HG03039 (cell line): ENCODE results near the gene TNFRSF6B.
"Not testable (repeated sequence)": the region's sequence is repeated elsewhere in the genome, so short reads cannot be mapped to it uniquely, and the experiment has no call there.

Experiments used
- ATAC-seq: cut with Tn5 transposase; IDR thresholded peaks from one replicate; pipeline ENCODE4 v1.9.1; 2021; ENCODE audit warnings: mild to moderate bottlenecking, moderate library complexity; ENCODE audit not compliant: unreplicated experiment

Gene TNFRSF6B

GRCh38 chr20:63661959-63662812, 34.3 kb upstream of the TNFRSF6B start:
- ATAC-seq, result no peak

DNA sequence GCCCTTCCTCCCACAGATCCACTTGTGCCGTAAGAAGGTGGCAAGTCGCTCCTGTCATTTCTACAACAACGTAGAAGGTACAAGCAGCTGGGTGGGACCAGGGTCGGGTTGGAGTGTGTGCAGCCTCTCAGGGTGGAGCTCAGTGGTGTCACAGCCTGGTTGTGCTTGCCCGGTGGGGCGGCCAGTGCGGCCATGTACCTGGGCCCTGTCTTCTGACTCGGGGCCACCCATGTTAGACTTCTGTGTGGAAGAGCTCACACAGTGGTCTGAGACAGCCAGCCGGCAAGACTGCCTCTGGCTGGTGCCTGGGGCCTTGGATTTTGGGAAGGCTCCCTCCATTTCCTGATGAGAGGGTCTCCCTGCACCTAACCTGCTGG, 33.7 kb upstream of the TNFRSF6B start:
- ATAC-seq, result no peak

DNA sequence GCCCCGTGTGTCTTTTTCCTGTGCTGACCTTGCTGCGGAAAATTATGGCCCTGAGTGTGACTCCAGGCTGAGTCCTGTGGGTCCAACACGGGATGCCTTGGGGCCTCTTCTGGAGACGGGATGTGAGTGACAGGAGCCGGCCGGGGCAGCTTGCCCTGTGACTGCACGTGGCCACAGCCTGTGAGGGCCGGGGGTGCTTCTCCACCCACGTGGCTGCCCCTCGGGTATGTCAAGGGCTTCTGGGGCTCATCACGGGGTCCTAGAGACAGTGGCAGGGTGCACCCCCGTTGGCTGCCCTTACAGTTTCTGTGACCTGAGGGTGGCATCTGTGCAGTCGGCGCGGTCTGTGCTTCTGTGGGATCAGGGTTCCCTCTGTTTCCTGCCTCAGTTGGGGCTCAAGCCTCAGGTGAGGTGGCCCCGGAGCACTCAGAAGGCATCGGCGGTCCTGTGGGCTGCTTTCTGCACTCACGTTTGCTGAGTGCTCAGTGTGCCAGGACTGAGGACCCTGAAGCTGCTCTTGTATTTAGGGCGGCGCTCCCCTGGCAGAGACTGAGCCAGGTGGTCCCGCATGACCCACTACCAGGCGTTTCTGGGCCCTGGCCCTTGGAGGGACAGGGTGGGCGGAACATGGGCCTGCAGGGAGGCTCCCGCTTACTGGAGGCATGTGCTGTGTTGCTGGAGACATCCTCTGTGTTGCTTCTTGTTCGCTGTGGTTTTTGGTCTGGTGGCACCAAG, 33.0 kb upstream of the TNFRSF6B start:
- ATAC-seq, result no peak

- ATAC-seq, result no peak
Observed at GRCh38 chr20:63664143-63664851, 32.2 kb upstream of the TNFRSF6B start.

DNA sequence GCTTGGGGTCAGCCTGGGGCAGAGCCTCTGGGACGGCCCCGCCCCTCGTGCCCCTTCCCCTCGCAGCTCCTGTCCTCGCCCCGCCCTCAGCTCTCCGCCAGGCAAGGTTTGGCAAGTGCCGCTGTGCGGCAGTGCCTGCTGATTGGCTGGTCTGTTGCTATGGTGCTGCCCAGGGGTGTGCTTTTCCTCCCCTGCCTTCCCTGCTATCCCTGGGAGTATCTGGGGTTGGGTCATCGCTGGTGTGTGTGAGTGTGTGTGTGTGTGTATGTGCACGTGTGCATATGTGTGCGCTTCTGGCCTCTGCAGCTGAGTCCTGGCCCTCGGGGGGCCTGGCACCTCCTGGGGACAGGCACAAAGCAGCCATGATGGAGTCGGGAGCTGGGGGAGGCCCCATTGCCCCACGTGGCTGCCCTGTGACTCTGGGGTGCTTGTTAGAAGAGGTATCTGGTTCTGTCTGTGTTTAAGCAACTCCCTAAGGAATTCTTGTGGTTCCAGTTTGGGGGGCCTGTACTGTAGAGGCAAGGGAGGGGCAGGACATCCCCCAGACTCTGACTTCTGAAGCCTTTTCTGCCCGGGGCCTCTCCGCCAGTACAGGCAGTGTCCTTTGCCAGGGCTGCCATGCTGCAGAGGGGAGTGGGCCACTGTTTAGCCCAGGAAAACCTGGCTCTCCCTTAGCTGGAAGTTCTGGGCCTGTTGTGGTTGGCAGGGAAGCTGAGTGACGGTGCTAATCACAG, 31.4 kb upstream of the TNFRSF6B start:
- no peak for ATAC-seq

DNA sequence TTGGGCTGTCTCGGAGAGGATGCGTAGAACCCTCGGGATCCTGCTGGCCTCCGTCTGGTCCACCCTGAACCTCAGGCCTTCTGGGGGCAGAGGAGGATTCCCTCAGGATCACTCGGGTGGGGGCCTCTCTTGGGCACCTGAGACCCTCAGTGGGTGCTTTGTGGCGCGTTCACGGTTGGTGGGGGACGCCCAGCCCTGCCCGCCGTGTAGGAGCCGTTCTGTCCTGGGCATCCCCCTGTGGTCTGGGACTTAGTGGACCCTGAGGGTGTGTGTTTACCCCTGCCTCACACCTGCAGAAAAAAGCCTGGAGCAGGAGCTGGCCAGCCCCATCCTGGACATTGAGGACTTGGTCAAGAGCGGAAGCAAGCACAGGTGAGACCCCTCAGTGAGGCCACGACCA, 30.7 kb upstream of the TNFRSF6B start:
- no peak for ATAC-seq

DNA sequence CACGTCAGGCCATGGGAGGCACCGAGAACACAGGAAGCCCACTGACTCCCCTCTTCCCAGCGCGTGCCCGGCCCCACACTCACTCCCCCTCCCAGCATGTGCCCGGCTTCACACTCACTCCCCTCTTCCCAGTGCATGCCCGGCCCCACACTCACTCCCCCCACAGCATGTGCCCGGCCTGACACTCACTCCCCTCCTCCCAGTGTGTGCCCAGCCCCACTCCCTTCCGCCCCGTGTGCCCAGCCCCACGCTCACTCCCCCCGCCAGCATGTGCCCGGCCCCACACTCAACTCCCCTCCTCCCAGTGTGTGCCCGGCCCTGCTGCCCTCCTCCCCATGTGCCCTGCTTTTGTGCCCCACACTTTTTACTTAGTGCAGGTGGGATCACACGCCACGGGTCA, 28.6 kb upstream of the TNFRSF6B start:
- no peak for ATAC-seq

GRCh38 chr20:63668351-63668750, 28.1 kb upstream of the TNFRSF6B start:
- no peak for ATAC-seq

GRCh38 chr20:63671695-63672094, 24.8 kb upstream of the TNFRSF6B start:
- ATAC-seq, result not testable (repeated sequence)

GRCh38 chr20:63672666-63673065, 23.8 kb upstream of the TNFRSF6B start:
- no peak for ATAC-seq

DNA sequence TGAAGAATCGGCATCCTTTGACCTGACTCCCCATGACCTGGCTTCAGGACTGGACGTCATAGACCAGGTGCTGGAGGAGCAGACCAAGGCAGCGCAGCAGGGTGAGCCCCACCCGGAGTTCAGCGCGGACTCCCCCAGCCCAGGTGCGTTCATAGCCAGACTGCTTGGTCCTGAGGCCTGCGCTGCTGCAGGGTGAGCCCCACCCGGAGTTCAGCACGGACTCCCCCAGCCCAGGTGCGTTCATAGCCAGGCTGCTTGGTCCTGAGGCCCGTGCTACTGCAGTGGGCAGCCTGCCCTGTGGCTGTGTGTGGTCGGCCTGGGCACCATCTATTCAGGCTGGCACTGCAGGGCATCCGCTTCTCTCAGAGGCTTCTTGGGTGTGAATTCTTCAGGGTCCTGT, 22.5 kb upstream of the TNFRSF6B start:
- no peak for ATAC-seq

DNA sequence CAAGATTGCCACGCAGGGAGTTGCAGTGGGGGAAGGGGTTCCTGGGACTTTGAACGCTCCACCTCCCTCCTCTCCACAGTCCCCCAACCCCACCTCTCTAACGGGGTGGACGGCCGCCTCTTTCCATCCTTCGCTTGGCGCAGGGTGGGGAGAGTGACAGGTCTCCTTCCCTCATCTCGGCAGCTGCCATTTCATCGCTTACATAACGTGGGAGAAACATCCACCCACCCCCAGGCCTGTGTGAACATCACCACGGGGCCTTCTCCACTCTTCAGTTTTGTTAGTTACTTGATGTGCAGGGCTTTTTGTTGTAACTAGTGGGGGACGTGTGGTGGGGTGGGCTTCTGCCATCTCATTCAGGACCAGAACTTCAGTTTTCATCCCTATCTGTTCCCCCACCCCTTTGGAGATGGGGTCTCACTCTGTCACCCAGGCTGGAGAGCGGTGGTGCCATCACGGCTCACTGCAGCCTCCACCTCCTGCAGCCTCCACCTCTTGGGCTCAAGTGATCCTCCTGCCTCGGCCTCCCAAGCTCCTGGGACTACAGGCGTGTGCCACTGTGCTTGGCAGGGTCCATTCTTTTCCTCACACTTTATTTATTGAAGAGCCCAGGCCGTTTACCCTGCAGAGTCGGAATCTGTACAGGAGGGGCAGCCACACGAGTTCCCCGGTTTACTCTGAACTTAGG, 20.6 kb upstream of the TNFRSF6B start:
- no peak for ATAC-seq

DNA sequence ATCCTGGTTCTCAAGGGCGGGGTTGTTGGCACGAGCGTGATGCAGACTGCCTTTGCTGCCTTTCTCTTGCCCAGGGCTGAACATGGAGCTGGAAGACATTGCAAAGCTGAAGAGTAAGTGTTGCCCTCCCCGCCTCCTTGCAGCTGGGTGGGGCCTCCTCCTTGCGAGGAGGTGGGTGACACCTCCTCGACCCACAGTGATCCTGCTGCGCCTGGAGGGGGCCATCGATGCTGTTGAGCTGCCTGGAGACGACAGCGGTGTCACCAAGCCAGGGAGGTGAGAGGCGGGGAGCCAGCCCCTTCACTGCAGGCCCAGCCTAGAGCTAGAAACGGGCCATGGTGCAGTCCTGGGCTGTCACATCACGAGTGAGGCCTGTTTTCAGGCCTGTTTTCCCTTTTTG, 18.4 kb upstream of the TNFRSF6B start:
- ATAC-seq, result no peak

GRCh38 chr20:63678667-63679465, 17.6 kb upstream of the TNFRSF6B start:
- no peak for ATAC-seq

GRCh38 chr20:63679799-63680305, 16.6 kb upstream of the TNFRSF6B start:
- no peak for ATAC-seq

DNA sequence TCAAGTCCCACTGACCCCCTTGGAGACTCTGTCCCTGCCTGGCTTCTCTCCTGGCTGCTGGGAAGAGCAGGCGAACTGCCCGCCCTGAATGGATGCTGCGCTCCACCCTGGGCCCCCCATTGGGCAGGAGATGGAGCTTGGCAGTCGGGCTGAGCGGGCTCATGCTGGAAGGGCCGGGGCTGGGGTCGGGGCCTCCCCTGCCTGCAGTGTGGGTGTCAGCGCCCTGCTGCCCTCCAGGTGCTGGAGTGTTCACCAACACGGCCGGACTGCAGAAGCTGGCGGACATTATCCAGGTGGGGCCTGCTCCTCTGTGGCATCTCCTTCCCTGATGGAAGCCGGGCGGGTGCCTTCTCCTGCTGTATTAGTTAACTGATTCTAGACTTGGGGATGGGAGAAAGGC, 16.0 kb upstream of the TNFRSF6B start:
- ATAC-seq, result no peak

GRCh38 chr20:63680857-63681608, 15.4 kb upstream of the TNFRSF6B start:
- no peak for ATAC-seq

GRCh38 chr20:63681609-63682142, 14.8 kb upstream of the TNFRSF6B start:
- no peak for ATAC-seq
